Activated effector memory CD4-positive, alpha-beta T cell treated with Interleukin-2 at 50 U/mL for 16 hours (primary cell): ENCODE data around the gene CDC20B.
A peak's percentile ranks its signal among the peaks of the same experiment; 100 is the strongest.

Experiments used
- DNase-seq: peaks from one replicate; pipeline ENCODE4 v3.0.0-alpha.2; 2020

CDC20B gene, protein sequence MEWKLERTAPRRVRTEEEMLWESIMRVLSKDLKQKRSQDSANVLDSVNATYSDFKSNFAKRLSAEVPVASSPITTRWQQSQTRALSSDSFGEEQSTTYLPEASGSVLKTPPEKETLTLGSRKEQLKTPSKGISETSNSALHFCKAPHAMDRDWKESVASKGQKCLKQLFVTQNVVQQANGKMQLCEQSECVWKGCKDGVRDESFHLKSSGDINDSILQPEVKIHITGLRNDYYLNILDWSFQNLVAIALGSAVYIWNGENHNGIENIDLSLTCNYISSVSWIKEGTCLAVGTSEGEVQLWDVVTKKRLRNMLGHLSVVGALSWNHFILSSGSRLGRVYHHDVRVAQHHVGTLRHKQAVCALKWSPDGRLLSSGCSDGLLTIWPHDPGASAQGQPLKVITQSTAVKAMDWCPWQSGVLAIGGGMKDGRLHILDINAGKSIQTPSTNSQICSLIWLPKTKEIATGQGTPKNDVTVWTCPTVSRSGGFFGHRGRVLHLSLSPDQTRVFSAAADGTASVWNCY

DNA sequence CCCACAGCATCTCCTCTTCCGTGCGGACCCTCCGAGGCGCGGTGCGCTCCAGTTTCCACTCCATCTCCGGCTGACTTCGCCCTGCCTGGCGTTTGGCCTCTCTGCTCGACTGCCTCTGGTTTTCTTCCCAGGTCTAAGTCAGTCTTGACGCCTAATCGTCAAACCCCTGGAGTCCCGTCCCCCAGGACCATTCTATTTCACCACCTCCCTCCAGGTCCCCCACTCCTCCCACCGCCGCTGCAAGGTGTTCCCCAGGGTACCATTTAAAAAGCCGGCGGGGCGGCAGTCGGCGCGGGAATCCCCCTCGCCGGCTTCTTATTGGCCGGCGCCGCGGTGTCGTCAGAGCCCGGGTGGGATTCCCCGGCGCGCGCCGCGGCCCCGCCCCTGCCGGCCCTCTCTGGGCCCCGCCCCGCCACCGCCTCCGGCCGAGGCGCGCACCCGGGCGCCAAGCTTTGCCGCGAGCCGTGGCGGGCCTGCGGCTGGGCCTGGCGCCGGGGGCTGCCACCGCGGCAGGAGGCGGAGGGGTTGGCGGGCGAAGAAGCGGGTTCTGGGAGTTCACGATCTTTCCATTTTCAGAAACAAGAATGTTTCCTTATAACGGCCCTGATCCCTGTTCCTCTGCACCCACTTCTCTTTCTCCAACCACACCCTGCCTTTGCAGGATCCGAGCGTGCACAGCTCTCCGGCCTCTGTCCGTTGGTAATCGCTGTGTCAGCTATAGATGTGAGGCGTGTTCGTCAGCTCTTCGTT lies at the start of gene CDC20B:
CDC20B (minus strand) TSS at position 241 of the 750 bp plus-strand sequence; CDS start at position 64, 177 bp downstream.
- DNase-seq, result peak; percentile 44

DNA sequence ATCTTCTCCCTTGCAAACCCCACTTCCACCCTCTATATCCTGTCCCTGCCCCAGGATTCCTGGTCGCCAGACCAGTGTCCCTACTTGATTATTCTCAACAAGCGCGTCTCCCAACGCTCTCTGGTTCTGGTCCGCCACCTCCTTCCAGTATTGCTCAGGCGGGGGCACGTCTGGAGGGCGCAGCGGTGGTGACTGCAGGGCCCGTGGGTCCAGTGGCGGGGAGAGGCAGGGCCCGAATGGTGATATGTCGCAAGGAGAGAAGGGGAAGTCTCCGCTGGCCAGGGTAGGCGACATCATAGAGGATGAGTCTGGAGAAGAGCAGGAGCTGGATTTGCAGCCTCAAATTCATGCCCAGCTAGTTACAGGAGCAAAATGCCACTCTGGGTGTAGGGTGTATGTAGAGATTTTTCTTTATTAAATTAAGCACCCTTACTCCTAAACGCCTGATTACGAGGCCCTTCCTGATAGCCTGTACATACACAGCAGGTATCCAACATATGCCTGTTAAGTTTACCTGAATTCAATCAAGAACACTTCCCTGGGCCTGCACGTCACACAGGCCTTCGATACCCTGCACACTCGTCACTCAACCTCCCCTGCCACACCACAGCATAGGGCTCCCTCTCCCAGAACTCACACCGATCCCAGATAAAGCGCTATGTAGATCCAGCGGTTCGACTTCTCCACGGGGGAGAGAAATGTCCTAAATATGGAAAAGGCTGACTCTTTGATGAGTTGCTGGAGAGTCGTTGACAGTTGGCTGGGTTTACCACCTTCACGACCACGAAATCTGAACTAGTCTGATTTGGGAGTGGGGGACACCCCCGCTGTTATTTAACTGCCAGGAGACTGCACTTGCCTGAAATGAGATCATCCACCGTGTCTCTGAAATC lies 49.4 kb upstream of the CDC20B start:
- DNase-seq, result no peak

DNA sequence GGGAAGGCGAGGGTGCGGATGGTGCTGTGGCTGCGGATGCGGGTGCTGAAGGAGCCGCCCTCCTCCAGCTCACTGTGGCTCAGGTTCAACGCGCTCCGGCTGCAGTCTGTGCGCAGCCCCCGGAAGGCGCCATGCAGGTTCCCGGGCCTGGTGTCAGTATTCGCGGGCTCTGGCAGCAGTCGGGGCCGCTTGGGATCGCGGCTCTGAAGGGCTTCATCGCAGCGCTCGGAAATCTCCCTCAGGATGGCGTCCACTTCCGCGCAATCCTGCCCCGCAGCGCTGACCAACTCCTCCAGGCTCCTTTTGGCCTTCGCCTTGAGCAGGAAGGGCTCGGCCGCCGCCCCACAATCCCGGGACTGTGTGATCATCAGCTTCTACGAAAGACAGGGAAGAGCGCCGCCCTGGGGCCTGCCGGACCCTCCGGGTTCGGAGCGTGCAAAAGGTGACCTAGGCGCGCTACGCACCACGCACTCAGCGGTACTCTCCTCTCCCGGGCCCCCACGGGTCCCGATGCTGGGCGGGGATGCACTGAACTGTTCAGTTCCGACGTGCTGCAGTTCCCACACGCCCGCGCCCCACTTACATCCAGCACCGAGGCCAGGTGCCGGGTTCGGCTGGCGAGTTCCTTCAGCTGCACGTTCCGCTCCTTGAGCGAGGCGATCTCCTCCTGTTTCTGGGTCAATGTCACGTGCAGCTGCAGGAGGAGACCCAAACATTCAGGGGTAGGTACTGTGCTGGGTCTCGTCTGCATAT lies 47.6 kb upstream of the CDC20B start:
- DNase-seq, result no peak

DNA sequence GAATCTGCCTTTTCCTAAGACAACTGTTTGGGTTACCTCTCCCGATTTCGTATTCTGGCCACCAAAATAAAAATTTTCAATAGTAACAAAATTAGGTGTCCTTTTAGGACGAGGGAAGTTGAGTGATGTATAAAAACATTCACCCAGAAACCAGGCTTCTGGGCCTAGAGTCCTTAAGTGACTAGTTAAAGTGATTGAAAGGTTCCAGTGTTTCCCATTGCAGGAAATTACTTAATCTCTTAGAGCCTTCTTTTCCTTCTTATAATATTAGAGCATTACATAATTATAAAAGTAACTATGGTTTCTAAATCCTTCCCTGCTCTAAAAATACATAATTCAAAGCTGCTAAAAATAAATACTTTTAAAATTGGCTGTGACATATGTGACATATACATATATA lies 46.8 kb upstream of the CDC20B start:
- DNase-seq, result no peak

DNA sequence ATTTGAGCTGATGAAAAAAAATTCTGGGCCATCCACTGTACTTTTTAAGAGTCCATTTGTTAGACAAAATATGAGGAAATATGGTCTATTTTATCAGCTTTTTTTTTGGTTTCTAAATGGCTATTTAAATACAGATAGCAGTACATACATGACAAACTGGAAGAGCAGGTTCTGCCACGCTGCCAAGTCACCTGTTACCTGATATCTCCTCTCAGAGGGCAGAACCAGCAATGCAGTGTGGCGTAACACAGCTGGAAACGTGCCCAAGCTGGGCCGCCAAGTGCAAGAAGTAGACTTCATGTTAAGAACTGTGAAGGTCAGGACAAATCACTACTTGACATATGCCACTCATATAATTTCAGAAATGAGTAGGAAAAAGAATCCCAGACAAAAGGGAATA lies 46.0 kb upstream of the CDC20B start:
- no peak for DNase-seq

DNA sequence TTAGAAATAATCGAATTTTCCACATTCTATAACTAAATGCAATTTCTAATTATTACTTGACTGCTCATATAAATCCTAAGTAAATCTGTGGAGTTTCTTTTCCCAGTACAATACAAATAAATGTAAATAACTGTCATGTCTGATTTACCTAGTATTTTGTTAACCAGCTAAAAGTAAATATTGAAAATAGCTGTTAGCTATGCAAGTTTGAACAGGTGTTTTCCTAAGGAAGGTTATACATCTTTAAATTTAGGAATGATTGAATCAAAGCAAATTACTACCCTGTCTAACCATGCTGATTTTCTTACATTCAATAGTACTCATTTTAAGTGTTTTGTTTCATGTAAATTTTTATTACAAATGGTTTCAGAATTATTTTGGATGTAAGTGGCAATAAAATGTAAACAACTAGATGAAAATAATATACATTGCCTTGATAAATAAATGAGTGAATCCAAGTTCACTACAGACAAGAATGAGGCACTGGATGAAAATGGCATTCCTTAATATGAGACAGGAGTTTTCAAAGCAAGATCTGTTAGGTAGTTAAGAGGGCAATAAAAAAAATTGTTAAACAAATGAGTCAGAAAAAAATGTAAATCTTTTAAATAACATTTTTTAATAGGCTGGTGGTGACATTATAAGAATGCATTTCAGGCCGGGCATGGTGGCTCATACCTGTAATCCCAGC lies 38.4 kb upstream of the CDC20B start:
- no peak for DNase-seq

DNA sequence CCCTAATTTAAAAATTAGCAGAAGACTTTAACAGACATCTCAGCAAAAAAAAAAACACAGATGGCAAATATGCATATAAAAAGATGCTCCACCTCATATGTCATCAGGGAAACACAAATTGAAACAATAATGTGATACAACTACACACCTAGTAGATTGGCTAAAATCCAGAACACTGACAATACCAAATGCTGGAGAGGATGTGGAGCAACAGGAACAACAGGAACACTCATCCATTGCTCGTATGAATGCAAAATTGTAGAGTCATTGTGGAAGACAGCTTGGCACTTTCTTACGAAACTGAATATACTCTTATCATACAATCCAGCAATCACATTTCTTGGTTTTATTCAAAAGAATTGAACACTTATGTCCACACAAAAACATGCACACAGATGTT lies 32.0 kb upstream of the CDC20B start:
- no peak for DNase-seq

DNA sequence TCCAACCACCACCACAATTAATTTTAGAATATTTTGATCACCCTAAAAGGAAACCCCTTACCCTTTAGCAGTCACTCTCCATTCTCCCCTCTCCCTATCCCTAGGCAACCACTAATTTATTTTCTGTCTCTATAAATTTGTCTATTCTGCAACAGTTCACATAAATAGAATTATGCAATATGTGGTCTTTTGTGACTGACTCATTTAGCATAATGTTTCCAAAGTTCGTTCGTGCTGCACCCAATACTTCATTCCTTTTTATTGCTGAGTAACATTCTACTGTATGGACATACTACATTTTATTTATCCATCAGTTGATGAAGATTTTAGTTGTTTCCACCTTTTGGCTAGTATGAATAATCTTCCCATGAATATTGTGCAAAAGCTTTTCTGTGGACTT lies 18.2 kb upstream of the CDC20B start:
- no peak for DNase-seq

DNA sequence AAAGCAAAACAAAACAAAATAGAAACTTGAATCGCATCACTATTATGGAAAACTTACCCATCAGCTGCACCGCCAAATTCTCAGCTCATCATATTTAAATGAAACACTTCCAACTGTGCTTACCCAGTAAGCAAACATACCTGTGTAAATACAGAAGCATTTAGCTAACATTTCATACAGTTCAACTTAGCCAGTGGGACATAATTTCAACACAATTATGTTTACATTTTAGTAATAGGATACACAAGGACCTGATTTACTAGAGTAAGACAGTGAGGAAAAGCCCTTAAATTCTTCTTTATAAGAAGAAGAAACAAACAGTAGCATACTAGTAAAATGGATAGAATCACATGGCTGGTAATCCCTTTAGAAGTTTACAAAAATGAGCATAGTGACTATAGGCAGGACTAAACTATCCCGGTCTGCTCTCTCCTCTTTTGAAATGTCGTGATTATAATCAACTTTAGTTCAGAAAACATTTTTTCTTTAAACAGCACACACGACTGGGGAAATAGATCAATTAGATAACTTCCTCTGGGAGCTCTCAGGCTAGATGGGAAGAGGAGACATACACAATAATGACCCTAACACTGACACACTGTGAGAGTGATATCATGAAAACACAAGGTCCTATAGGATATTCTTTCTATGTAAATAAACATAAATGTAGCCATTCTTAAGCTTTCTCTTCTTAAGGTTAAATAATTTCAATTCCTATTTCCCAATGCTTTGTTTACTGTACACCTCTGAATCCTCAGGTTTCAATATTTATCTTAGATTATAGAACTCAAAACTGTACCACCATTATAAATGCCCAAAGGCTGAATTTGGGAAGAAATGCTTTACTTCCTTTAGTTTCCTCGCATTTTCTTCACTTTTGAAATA lies 15.9 kb upstream of the CDC20B start:
- no peak for DNase-seq

DNA sequence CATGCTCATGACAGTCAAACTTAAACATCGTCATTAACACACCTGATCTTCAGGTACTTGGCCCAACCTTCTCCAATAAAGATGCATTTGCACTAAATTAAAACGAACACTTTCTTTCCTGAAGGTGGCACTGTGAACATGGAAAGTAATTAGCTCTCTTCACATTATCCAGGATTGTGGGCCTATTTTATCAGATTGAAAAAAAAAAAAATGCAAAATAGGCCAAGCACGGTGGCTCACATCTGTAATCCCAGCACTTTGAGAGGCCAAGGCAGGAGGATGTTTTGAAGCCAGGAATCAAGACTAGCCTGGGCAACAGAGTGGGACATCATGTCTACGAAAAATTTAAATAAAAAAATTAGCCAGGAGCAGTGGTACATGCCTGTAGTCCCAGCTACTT lies 14.4 kb upstream of the CDC20B start:
- no peak for DNase-seq

DNA sequence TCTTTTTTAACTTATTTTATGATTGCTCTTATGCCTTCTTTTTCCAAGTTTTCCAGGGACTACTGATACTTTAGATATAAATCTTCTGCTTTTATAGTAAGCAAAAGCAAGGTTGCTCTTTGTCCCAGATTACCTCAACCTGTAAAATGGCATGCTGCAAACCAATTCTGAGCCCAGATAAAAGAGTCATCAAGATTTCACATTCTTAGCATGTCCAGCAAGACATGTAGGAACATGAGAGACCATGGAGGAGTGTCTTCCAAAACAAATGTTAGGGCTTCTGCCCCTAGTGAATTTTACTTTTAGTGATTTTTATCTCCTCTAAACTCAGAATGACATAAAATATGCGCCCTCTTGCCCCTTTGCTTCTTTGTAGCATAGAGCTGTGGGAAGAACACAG lies 7.0 kb upstream of the CDC20B start:
- DNase-seq, result no peak

DNA sequence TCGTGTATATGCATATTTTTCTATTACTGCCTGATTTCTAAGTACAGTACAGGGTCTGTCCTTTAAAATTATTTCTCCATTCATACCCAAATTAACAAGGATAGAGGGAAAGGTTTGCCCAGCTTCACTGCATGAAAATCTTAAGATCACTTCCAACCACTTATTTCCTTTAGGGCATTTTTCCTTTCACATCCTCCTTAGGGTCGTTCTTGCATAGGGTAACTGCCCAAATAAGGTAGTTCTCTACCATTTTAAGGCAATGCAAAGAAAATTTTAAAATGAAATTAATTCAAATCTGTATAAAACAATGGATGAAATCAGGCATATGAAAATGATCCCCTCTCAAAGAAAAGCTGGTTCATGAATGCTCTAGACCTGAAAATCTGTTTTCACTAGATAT lies 4.1 kb upstream of the CDC20B start:
- no peak for DNase-seq

DNA sequence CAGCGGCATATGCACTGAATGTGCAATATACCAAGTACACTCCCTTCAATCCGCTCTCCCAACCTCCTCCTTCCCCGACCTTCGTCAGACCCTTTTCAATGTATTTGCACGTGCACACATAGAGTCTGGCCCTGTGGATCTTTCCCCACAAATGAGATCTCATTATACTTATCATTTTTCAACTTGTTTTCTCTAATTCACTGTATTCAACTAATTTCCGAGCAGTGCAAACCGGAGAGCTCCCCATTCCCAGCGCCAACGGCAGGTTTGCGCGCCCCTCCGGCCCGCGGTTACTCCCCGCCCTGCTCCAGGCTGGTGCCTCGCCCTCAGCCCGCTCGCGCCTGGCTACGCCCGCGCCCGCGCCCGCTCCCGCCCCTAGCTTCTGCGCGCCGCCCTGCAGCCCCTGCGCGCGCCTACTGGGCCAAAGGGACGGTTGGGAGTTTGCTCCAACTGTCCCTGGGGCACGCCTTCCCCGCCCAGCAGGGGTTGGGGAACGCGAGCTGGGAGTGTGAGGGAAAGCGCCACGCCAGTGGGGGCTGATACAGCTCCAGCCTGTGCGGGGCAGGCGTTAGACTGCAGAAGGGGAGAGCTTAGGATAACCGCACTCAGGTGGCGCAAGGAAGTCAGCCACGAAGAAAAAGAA lies 3.3 kb upstream of the CDC20B start:
- DNase-seq, result no peak

DNA sequence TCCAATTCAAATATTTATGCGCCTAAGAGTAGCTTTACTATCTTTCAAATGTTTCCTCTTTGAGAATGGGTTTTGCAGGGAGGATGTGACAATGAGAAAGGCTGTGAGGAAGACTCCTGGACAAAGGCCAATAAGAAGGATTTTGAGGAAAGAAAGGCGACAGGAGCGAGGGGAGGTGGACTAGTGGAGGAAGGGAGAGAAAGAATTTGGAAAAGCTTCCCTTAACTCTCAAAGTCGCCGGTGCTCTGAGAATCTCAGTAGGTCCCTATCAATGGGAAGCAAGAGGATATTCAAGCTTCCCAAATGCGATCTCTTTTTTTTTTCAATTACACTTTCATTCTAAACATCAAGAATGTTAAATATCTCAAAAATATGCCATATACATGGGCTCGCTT lies 2.8 kb upstream of the CDC20B start:
- DNase-seq, result no peak

DNA sequence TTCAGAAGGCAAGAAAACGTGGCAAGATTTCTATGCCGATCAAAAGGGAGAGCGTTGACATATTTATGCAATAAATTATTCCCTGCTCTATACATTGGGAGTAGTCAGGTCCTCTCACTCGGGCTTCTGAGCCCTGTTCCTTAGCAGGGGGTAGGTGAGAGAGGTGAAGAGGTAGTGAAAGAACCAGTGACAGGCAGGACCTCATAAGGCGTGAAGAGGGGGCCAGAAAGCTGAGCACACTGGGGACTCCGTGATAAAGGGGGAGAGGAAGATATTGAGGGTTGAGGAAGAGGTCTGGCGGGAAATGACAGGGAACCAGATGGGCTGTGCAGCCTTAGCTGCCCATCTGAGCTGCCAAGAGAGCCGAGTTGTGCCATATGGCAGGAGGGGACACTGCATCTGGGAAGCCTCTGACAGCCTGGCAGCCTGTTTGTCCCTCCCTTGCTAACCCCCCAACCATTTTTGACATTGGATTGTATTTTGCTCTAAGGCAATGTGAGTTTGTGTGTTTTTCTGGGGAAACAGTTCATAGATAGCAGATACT lies 782 bp upstream of the CDC20B start:
- no peak for DNase-seq

DNA sequence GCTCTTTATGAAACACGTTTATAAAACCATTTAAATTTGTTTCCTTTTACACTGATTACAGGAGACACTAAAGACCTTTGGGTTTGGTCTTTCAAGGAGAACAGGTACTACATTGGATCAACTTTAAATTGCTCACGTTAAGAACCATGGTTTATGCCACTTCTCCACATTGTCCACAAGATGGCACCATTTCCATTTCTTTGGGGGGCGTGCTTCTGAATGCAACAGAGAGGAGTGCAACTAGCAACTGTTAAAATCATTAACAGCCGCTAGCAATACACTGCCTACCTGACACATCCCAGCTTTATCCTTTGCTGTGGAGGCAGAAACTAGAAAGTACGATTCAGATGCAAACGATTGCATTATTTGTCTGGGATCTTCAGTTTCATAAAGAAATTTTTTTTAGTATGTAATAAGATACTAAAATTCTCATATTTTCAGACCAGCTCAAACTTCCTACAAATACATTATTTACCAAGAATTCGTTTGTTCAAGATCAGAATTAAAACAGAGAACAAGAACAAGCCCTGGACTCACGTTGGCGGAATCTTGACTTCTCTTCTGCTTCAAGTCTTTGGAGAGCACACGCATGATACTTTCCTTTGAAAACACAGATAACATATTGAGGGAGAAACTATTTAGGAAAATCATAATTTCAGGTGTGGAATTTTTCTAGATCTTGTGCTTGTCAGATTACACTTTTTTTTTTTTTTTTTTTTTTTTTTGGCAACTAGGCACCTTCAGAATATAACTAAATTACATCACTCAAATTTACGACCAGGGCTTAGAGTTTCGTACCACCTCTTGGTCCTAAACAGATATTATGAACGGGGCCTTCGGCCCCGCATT lies 702 bp downstream of the CDC20B start:
- peak; percentile 31 for DNase-seq

DNA sequence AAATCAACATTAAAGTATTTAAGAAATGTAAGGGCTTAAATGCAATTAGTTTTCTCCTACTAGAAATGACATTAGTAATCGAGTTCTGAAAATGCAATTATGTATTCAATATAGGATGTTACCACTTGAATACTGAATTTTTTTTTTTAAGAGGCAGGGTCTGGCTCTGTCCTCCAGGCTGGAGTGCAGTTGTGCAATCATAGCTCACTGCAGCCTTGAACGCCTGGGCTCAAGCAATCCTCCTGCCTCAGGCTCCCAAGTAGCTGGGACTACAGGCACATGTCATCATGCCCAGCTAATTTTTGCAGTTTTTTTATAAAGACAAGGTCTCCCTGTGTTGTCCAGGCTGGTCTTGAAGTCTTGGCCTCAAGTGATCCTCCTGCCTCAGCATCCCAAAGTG lies 1.5 kb downstream of the CDC20B start:
- no peak for DNase-seq

DNA sequence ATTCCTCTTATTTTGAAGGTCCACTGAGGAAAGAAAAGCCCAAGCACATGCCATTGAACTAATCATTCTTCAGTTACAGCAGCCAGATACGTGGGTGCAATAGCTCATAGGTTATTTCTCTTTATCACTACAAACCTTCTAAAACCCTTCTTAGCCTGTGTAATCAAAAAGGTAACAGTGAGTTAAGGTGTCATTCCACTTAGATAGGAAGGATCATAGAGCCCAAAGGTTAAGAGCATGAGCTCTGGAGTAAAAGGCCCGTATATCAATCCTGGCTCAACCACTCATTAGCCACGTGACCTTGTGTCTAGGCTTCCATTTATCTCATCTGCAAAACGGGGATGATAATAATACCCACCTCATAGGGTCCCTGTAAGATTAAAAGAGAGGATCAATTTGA lies 10.3 kb downstream of the CDC20B start:
- no peak for DNase-seq
